ENCODE measurements around the gene TIMP4.

The TIMP4 gene

DNA sequence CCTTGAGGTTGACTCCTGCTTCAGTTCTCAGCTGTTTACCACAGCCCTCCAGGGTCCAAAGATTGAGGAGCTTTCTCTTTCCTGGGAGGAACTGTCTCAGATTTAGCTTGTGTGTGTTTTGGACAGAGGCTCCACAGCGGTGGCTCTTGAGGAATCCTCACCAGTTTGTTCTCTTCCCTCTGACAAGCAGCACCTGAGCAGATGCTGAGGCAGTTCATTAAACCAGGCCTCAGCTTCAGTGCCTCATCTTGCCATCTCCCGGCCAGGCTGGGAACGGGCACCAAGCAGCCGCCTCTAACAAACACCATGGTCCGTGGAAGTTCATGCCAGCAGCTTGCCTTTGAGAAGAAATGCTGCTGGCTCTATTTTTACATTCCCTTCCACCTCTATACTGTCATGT, 25.8 kb upstream of the TIMP4 start:
- no peak for FAIRE-seq

DNA sequence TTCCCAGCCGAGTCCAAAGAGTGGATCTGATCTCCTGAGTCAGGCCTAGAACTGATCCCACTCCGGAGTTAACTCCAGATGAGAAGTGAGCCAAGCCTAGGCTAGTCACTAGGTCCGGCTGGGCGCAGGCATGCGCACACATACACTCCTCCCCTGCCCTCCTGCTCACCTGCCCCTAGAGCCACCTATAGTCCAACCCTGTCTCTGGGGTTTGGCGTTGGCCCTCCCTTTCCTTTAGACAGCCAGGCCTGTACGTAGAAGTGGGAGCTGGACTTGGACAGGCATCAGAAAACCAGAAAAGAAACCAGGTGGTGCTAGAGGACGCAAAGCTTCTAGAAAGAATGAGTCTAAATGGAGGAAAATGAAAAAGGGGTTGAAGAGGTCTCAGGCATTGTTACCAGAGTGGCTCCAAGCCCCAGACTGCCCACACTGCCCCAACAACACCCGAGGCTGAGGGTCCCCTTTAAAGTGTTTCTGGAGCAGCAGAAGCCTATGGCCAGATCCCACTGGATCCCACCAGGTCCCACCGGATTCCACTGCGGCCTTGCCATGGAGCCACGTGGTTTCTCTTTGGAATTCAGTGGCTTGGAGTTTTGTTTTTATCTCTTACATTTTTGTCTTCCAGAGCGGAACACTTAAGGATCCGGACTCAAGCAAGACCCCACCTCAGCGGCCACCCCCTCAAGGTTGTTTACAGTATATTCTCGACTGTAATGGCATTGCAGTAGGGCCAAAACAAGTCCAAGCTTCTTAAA, 24.2 kb upstream of the TIMP4 start:
- no peak for FAIRE-seq

DNA sequence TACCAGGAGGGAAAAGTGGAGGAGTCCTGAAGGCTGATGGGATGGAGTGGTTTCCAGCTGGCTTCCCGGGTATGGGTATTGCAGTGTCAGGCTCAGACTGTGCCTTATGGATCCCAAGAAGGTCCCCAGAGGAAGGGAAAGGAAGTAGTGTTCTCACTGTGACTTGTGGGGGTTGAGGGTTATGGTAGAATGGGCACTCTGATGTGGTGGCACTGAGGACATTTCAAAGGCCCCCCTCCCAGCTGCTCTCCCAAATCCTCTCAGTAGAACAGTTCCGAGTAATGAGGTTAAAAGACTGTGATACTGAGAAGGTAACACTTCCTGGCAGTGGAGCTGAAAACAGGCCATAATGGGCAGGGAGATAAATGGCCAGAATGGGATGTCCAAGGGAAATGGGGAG, 23.1 kb upstream of the TIMP4 start:
- FAIRE-seq: no peak

DNA sequence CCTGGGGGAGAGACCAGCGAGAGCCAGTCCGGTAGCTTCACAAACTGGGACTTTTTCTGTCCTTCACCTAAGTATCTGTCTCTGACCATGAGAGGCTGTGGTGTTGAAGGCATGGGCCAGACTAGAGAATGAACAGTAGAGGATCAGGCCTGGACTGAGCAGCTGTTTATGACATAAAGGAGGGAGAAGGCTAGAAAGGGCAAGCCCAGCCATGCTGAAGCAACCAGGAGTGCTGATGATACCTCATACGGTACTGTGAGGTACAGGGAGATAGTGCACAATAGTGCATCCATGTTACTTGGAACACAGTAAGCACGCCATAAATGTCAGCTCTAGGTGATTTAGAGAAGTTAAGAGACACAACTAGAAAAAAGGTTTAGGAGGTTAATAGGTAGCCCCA, 22.6 kb upstream of the TIMP4 start:
- no peak for FAIRE-seq

DNA sequence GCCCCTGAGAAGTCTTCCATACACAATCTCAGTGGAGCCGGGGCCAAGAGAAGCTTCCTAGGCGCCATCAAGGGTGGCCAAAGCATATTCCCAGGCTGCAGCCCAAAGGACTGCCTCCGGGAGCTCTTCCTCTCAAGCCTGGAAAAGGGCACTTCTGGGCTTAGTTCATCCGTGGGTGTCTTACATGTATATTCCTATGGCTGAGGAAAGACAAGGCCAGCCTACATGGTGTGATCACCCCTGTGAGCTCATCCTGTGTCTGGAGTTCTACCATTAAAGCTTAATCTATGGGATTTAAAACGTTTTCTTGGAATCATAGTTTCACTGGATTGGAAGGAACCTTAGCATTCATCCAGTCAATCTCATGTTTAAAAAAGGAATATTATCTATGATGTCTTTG, 21.9 kb upstream of the TIMP4 start:
- FAIRE-seq: no peak

DNA sequence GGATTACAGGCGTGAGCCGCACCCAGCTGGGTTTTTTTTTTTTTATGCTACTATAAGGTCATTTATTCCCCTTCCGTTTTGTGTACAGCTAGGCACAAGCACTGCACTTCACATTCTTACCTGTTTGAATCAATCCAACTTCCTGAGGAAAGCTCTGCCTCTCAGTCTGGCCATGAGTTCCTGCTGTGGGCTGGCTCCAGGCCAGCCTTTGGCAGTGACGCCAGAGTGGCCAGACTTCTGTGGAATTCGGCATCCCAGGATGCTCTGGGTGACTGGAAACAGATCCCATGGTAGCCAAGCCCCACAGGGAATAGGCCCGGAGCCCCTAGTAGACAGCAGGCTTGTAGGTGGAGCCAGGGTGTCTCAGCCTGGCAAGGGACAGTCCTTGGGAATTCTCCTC, 21.5 kb upstream of the TIMP4 start:
- no peak for FAIRE-seq

DNA sequence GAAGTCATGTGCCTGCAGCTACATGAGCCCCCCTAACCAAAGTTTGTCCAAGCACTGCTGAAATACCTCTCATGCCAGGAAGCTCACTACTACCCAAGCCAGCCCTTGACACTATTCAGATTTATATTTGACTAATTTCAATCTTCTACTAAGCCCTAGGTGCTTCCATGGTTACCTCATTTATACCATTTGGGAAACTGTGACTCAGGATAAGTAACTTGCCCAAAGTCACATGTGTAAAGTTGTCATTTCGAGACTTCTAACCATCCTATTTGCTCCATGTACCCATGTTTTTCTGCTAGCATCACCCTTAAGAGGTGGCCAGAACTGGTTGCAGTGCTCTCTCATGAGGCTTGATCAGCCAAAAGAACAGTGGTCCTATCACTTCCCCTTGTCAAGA, 20.7 kb upstream of the TIMP4 start:
- no peak for FAIRE-seq

DNA sequence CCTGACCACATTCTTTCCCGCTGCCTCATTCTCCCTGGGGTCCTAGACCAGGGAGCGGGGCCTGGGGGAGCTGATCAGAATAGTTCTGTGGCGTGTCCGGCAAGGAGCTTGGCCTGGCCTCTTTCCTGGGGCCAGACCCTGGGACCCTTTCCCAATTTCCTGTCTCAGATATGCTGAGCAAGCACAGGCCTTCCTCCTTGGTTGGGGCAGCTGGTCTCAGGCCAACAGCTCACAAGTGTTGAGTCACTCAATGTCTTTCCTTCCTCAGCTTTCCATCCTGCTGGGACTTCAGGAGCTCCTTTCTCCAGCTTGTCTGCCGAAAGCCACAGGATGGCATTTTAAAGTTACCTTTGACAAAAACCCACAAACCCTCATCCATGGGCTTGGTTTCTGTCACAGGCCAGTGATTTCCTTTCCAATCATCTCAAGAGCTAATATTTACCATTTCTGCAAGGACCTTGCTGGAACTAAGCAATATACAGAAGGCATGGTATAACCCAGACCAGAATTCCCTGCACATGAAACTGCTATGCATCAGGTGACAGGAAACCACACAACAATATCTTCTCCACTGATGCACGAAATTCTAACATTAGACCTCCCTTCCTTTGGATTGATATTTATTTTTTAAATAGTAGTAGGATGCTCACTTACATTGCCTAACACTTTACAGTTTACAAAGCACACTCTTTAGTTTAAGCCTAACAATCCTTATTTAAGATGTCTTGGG, 19.5 kb upstream of the TIMP4 start:
- FAIRE-seq: no peak

DNA sequence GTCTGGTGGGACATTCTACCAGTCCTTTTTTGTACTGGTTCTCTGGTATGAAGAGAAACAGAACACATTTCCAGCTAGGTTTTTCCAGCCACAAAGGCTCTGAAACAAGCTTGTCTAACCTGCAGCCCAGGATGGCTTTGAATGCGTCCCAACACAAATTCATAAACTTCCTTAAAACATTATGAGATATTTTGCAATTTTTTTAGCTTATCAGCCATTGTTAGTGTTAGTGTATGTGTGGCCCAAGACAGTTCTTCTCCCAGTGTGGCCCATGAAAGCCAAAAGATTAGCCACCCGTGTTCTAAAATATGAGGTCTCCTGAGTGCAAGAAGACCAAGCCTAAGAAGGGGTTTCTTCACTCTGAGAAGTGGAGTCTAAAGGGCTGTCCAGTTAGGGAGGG, 18.4 kb upstream of the TIMP4 start:
- no peak for FAIRE-seq

DNA sequence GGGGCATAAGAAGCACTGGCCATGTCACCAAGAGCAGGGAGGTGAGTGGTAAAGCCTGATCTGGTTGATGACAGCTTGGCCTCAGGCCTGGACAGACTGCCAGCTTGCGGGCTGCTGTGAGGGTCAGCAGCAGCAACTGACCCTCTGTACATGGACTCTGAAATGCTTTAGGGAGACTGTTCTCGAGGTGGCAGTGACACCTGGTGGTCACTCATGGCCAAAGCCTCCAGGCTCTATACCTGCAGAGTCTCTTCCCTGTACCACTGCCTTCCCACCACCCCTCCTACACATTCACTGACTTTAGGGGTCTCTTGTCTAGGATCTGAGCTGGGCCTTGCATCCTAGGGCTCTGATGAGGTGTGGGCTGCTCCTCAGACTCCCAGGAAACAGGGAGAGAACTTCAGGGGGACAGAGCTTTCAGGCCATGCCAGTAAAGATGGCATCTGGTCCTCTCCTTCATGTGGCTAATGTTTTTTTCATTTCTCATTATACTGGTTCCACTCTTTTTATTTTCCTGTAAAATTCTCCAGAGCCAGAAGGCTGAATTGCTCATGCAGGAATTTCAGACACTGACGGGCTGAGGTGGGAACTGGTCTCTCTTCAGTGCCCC, 17.2 kb upstream of the TIMP4 start:
- FAIRE-seq: no peak

DNA sequence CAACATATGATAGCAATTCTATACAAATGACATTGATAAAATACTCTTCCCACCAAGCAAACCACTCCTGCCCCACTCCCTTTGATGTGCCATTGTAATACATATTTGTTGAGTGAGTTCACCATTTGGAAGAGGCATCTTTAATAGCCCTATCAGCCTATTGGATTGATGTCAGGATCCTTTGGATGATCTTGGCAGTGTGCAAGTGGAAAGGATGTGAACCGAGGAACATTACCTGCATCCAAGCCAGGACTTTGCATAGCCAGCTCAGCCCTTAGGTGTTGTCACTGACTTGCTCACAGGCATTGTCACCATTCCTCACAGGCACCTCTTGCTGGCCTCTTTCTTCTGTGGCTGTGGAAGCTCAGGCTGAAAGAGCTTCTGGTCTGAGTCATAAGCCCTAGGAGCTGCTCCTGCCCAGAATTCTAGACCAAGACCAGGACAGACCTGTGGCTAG, 16.5 kb upstream of the TIMP4 start:
- no peak for FAIRE-seq

DNA sequence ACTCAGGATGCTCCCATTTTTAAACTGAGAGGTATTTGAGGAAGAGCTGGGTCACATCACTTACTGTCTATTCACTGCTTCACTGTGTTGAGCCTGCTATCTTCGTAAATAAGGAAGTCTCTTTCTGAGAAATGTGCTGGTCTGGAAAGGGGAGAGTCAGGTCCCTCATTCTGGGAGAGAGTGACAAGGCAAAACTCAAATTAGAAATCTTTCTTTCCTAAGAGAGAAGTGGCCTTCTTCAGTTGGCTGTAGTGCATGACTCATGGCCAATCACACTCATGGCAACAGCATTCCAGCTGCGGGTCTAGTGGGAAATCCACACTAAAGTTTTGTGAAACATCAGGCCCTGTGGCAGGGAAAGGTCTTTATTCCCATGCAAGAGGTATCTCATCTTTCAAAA, 11.5 kb upstream of the TIMP4 start:
- FAIRE-seq: no peak

DNA sequence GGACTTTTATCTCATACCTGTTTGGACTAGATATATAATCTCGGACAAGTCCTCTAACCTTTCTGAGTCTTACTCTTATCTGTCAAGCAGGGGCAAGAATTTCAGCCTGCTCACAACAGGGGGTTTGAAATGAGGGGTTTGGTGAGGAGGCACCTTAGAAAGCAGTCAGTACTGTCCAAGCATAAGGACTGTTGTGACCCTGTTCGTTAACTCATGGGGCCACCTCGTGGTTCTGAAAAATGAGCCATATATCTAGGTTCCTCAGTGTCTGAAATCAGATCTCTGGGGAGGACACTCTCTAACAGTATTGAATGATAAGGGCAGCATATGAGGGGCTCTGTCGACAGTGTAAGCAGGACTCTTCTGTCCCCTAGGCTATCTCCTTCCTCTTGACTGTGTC, 7.2 kb upstream of the TIMP4 start:
- FAIRE-seq: no peak

DNA sequence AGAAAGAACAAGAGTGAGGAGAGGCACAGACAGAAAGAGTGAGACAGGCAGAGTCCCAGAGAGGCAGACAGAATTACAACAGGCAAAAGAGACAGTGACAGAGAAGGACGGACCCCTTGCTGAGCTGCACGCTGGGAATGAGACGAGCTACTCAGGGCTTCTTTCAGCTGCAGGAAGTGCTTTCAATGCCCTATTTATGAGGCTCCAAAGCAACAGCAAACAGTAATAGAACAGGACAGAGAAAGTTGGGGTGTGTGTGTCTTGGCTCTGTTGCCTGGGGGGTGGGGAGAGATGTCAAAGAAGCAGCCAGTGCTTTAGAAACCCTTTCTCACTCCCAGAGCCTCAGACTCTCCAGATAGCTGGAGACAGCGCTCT, 502 bp upstream of the TIMP4 start:
- FAIRE-seq: no peak

DNA sequence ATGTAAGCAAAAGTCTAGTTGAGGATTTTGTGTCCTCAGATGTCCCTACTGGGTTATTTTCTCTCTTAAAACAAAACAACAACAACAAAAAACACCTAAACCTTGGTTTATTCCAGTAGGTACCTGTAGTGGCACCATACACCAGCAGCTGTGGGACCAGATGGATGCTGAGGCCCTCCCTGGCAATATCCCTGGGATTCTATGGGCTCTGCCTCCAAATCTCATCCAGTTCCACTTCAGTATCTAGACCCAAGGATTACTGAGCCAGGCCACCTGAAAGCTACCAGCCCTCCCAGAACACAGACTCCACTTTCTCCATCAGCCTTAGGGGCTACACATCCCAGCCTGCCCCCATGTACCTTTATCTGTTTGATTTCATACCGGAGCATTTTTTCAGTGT, 1.7 kb downstream of the TIMP4 start:
- no peak for FAIRE-seq

DNA sequence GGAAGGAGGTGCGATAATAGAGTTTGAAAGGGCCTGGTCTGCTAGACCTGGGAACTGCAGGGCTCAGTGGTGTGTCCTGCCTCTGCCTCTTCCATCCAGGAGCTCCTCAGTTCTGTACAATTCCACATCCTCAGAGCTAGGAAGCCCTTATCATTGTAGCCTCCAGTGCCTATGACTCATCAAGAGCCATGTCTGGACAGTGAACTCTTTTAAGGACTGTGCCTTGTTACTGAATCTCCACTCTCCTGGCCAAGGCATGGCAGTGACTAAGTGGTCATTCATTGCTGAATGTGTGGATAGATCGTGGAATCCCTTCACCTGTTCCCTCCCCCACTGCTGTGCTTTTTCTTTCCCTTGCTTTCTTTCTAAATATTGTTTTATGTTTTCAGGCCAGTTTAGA, 2.9 kb downstream of the TIMP4 start:
- no peak for FAIRE-seq

DNA sequence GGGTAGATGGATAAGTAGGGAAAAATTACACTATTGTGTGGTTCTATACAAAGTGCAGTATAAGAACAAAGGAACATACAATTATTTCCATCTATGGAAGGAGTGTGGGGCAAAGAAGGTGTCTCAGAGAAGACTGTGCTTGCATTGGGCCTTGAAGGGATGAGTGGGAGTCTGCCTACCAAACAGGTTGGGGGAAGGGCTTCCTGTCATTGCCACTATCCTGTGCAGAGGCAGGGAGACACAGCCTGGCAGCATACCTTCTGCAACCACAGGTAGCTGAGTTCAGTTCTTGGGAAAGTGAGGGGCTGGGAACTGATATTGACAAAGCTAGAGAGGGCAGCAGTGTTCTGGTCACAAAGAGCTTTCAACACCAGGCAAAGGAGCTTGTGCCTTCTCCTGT, 3.4 kb downstream of the TIMP4 start:
- no peak for FAIRE-seq

DNA sequence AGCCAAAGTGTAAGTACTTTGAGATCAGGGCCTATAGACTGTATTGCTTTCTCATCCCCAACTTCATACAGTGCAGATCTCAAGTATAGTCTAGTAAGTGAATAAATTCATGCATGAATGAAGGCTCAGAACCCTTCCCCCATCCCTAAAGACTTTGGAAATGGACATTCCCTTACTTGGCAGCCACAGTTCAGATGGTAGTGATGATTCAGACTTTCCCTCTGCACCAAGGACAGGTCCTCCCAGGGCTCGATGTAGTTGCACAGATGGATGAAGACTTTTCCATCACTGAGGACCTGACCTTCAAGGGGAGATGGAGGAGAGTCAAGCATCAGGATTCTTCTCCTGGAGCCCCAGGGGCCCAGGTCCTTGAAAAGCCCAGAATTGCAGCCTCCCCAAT, 4.6 kb downstream of the TIMP4 start:
- no peak for FAIRE-seq

DNA sequence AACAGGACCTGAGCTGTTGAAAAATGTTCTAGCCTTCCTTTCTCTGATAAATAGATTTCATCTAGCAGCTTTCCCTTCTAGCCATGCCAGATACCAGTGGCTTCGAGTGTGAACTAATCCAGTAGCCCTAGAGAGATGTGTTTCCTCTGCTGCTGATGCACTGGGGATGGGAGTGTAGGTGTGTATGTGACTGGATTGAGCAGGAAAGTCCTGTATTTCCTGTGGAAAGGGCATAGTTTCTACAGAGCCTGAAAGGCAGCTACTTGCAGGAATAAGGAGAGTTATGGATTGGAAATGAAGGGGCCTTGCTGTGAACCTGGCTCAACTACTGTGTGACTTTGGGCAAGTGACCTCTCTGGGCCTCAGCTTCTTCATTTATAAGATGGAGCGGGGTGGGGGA, 8.6 kb downstream of the TIMP4 start:
- FAIRE-seq: no peak

DNA sequence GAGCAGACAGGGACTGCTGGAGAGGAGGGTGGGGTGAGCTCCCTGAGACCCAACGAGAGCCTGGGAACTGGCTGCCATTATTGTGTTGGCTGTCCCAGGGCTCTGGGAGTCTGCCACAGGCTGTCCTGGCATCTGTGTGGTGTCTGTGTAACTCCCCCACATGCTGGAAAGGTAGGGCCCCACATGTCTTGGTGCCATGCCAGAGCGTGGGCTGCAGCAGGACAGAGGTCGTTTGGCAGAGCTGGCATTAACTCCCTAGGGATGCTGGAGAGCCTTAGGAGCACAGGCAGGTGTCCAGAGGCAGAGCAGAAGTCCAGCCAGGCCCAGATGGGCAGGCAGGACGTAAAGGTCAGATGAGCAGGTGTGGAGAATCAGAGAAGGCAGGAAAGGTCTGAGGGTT, 9.7 kb downstream of the TIMP4 start:
- FAIRE-seq: no peak

DNA sequence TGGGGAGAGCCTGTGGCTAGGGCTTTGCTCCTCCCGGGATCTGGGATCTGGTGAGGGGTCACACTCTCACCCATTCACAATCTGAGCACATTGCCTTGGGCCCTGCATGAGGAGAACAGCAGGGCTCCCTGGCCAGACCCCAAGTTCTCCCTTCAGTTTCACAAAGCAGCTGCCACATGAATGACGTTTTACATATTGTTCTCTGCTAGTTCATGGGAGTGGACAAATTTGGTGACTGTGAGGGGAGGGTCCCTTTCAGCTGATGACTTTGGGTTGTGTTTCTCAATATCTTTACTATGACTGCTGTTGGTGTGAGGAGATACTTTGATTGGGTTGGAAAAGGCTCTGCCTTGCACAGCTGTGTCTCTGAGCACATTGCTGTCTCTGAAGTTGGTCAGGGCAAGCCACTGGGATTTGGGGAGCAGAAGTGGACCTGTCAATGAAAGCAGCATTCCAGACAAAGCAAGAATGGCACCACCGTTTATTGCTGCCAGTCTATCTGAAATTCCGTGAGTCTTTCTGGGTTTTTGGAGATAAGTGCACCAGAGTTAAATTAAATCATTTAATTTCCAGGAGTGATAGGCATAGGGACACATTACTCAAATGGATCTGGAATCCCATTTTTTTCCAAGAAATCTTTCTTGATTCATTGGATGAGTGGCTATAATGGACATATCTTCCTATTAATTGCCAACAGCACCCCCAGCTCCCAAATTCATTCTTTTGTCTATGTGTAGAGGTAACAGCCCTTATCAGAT, 10.3 kb downstream of the TIMP4 start:
- FAIRE-seq: no peak

DNA sequence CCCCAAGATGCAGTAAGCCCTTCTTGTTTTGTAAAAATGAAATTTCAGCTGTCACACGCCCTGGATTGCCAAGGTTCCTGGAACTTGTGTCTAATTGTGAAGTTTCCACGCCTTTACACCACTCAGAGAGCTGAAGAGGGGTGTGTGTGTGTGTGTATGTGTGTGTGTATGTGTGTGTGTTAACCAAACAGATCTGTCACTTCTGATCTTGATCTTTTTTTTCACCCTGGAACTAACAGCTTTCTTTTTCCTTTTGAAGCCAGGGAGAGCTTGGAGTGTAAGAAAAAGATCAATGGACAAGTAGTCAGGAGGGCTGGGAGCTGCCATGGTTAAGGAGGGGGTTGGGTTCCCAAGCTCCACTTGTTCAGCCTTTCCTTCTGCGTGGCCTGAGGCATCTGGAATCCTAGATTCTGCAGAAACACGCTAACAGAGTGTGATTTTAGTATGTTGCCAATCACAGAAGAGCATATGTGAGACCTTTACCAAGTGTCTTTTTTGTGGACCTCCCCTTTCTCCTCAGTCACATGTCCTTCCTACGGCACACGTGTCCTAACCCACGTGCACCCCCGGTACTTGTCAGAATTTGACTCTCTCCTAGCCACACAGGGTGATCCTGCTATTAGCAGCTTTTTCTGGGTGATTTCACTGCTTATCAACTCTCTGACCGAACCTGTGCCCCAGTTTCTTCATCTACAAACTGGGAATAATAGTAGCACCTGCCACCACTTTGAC, 11.5 kb downstream of the TIMP4 start:
- FAIRE-seq: no peak
